Panc1 (cell line): ENCODE results near the gene SLC4A8. TPM values are rescaled to one million over a fixed set of nuclear protein-coding genes. Genes with fewer than 3 reads are reported as not detected.

Experiments
- ATAC-seq: fragments of 200-7000 bp; cut with Tn5 transposase; 2 replicates; pipeline ENCODE4 v1.9.1; 2020; ENCODE audit warnings: mild to moderate bottlenecking, moderate library complexity
- BruUV-seq: library from RNA; stranded (reverse); fragments of 400-500 nt; replicated peaks from 2 replicates; lab custom pipeline; 2021; lab: Mats Ljungman, UMichigan
- CTCF ChIA-PET: fragments of 300-600 bp; sonication (Branson Sonifier 250); formaldehyde crosslinking; loops from one replicate; lab custom pipeline; 2022; ENCODE audit warnings: antibody characterized with exemption; lab: Charles Lee
- POLR2A ChIA-PET: fragments of 300-600 bp; sonication (Branson Sonifier 250); formaldehyde crosslinking; loops from one replicate; lab custom pipeline; 2022; ENCODE audit warnings: antibody characterized with exemption; lab: Charles Lee
- DNase-seq: peaks from one replicate; pipeline ENCODE4 v3.0.0-alpha.2; 2010; ENCODE audit warnings: low read depth, low spot score
- H3K27ac ChIP-seq: 2 replicates; pipeline ENCODE4 v1.5.1; 2011; ENCODE audit warnings: mild to moderate bottlenecking, low read length, inconsistent platforms
- H3K27me3 ChIP-seq: fragments of 200-500 bp; sonication (Bioruptor generic); 2 replicates; pipeline ENCODE4 v1.6.0; 2014; ENCODE audit warnings: low read length, inconsistent platforms; ENCODE audit not compliant: control insufficient read depth, insufficient read depth
- H3K36me3 ChIP-seq: fragments of 200-500 bp; sonication (Bioruptor generic); 2 replicates; pipeline ENCODE4 v1.5.1; 2014; ENCODE audit warnings: inconsistent platforms, mild to moderate bottlenecking, low read length, moderate library complexity; ENCODE audit not compliant: control insufficient read depth, insufficient read depth
- H3K4me1 ChIP-seq: 2 replicates; pipeline ENCODE4 v1.5.1; 2011; ENCODE audit warnings: inconsistent platforms, mild to moderate bottlenecking, low read length, moderate library complexity; ENCODE audit not compliant: control insufficient read depth, insufficient read depth
- H3K4me3 ChIP-seq, 2 experiments: 2 replicates each; pipeline ENCODE4 v1.5.1; 2011 to 2012; ENCODE audit warnings: low read depth in 2 of 2, low read length in 2 of 2, mild to moderate bottlenecking in 2 of 2, inconsistent platforms in 1 of 2, moderate library complexity in 1 of 2
- H3K9me3 ChIP-seq: fragments of 200-500 bp; sonication (Bioruptor generic); 2 replicates; pipeline ENCODE4 v1.5.1; 2014; ENCODE audit warnings: low read depth, mild to moderate bottlenecking, inconsistent platforms, low read length, moderate library complexity; ENCODE audit not compliant: control insufficient read depth, insufficient read depth
- POLR2AphosphoS5 ChIP-seq: IDR thresholded peaks from 2 replicates; pipeline ENCODE4 v1.6.1; 2012; ENCODE audit warnings: mild to moderate bottlenecking, low read depth, low read length, moderate library complexity
- SIN3A ChIP-seq: IDR thresholded peaks from 2 replicates; pipeline ENCODE4 v1.6.1; 2012; ENCODE audit warnings: low read depth, mild to moderate bottlenecking, low read length, moderate library complexity, borderline replicate concordance; ENCODE audit not compliant: insufficient read depth
- TCF7L2 ChIP-seq: IDR thresholded peaks from 2 replicates; pipeline ENCODE4 v1.6.1; 2011; ENCODE audit warnings: mild to moderate bottlenecking, low read depth, low read length, inconsistent platforms
- in situ Hi-C: cut with HindIII; loops from 2 replicates; pipeline ENCODE4 v1.10.0; 2016; ENCODE audit warnings: low sequenced_read_pairs, low pct_unique_long_range_greater_than_20kb
- intact Hi-C: fragments of 100-400 bp; cut with micrococcal nuclease; formaldehyde crosslinking; loops from one replicate; pipeline ENCODE4 v1.10.0; 2022; ENCODE audit not compliant: unreplicated experiment
- total RNA-seq: library from RNA; stranded (reverse); gene quantifications from one replicate; pipeline ENCODE4 v1.2.1, GENCODE V29; 2021; ENCODE audit not compliant: unreplicated experiment
- TF ChIP-seq, protein P1 (sequence below), 2 experiments: IDR thresholded peaks; 2 replicates each; pipeline ENCODE4 v1.6.1; 2011 to 2012; ENCODE audit warnings: low read depth in 2 of 2, control low read depth in 1 of 2, low read length in 1 of 2, mild to moderate bottlenecking in 1 of 2, moderate library complexity in 1 of 2; ENCODE audit not compliant: insufficient read depth in 1 of 2
- TF ChIP-seq, protein P2 (sequence below): fragments of 450-650 bp; IDR thresholded peaks from 2 replicates; pipeline ENCODE4 v1.5.1; 2017; ENCODE audit warnings: mild to moderate bottlenecking

SLC4A8 gene
- total RNA-seq, 1 experiment from 2014 or later, result 18.8 TPM

DNA sequence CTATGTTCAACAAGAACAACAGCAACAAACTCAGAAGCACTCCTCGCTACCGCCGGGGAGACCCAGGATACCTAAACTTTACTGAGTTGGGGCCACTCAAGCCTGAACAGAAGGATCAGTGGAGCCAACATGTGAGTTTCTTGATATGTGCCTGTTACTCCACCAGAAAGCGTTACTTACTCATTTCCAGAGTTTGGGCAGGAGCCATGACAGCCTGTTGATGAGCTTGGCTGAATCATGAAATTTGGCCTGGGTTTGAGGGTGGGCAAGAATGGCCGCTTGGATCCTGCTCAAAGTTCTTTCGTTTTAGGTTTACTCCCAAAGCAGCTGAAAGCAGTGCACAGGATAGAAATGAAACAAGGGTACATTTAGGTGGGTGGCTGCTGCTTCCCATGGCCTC is 21.5 kb upstream of the SLC4A8 start:
- DNase-seq (no peak), ATAC-seq (no peak)
- no peaks in the 10 kb centered on the region for H3K9me3 ChIP-seq
- intact Hi-C loops (no loop called here), in situ Hi-C loops (no loop called here)
- no peak overlapping the region for H3K4me3 ChIP-seq
- H3K27me3 ChIP-seq, result peaks cover 2% of the 10 kb centered on the region; the same call in 1 of the 2 replicates
- BruUV-seq, result no TSS peak
- no peaks in the 10 kb centered on the region for H3K4me1 ChIP-seq
- ChIA-PET POLR2A (no interaction called here), CTCF (no interaction called here)
- no peaks in the 10 kb centered on the region for H3K36me3 ChIP-seq
- no peak overlapping the region for H3K27ac ChIP-seq
- TF ChIP-seq TCF7L2 (no peak), POLR2AphosphoS5 (no peak), SIN3A (no peak)
- TF ChIP-seq, protein P1, sequence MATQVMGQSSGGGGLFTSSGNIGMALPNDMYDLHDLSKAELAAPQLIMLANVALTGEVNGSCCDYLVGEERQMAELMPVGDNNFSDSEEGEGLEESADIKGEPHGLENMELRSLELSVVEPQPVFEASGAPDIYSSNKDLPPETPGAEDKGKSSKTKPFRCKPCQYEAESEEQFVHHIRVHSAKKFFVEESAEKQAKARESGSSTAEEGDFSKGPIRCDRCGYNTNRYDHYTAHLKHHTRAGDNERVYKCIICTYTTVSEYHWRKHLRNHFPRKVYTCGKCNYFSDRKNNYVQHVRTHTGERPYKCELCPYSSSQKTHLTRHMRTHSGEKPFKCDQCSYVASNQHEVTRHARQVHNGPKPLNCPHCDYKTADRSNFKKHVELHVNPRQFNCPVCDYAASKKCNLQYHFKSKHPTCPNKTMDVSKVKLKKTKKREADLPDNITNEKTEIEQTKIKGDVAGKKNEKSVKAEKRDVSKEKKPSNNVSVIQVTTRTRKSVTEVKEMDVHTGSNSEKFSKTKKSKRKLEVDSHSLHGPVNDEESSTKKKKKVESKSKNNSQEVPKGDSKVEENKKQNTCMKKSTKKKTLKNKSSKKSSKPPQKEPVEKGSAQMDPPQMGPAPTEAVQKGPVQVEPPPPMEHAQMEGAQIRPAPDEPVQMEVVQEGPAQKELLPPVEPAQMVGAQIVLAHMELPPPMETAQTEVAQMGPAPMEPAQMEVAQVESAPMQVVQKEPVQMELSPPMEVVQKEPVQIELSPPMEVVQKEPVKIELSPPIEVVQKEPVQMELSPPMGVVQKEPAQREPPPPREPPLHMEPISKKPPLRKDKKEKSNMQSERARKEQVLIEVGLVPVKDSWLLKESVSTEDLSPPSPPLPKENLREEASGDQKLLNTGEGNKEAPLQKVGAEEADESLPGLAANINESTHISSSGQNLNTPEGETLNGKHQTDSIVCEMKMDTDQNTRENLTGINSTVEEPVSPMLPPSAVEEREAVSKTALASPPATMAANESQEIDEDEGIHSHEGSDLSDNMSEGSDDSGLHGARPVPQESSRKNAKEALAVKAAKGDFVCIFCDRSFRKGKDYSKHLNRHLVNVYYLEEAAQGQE (IDR thresholded peaks at IDR 0.05; ENCODE audit: insufficient read depth in 1 of 2, low read depth in 2 of 2, low read length in 1 of 2), result no peak
- TF ChIP-seq, protein P2, sequence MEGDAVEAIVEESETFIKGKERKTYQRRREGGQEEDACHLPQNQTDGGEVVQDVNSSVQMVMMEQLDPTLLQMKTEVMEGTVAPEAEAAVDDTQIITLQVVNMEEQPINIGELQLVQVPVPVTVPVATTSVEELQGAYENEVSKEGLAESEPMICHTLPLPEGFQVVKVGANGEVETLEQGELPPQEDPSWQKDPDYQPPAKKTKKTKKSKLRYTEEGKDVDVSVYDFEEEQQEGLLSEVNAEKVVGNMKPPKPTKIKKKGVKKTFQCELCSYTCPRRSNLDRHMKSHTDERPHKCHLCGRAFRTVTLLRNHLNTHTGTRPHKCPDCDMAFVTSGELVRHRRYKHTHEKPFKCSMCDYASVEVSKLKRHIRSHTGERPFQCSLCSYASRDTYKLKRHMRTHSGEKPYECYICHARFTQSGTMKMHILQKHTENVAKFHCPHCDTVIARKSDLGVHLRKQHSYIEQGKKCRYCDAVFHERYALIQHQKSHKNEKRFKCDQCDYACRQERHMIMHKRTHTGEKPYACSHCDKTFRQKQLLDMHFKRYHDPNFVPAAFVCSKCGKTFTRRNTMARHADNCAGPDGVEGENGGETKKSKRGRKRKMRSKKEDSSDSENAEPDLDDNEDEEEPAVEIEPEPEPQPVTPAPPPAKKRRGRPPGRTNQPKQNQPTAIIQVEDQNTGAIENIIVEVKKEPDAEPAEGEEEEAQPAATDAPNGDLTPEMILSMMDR, result no peak

DNA sequence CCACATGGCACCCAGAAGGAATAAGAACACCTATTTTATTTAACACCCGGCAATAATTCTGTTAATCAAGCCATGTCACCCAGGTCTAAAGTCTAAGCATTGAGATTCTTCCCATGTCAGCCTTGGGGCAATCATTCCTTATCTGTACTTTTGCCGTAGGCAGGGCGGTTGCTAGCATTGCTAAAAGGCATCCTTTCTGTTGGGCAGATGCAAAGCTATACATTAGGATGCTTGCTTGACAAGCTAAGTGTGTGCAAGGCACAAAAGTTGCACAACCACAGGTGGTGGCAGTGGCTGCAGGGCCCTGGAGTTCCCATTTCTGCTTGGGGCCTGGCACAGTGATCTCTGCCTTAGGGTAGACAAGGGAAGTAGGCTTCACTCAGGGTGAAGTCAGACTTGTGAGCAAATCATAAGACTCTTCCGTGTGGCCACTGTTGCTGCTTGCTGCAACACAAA is 20.9 kb upstream of the SLC4A8 start:
- BruUV-seq, result no TSS peak
- no peaks in the 10 kb centered on the region for H3K9me3 ChIP-seq
- CTCF ChIA-PET, result no interaction called here
- H3K36me3 ChIP-seq, result no peaks in the 10 kb centered on the region
- in situ Hi-C loops, result no loop called here
- H3K27ac ChIP-seq, result no peak overlapping the region
- no peaks in the 10 kb centered on the region for H3K27me3 ChIP-seq
- H3K4me1 ChIP-seq, result no peaks in the 10 kb centered on the region
- intact Hi-C loops, result no loop called here
- TF ChIP-seq POLR2AphosphoS5, result no peak
- TF ChIP-seq SIN3A, result no peak
- TF ChIP-seq TCF7L2, result no peak
- TF ChIP-seq, protein P2, result no peak
- TF ChIP-seq, protein P1 (IDR thresholded peaks at IDR 0.05; ENCODE audit: insufficient read depth in 1 of 2, low read depth in 2 of 2, low read length in 1 of 2), result no peak
- no peak for ATAC-seq
- DNase-seq, result no peak
- POLR2A ChIA-PET, result no interaction called here
- H3K4me3 ChIP-seq, result no peak overlapping the region
